SK-N-SH treated with all-trans-retinoic acid at 6 μM for 48 hours (cell line): ENCODE measurements around the gene ZNF764.

ENCODE experiments used
- ARNTL ChIP-seq: fragments of 450-650 bp; formaldehyde crosslinking; IDR thresholded peaks from 2 replicates; pipeline ENCODE4 v1.5.0; 2020; ENCODE audit warnings: low read depth, mild to moderate bottlenecking, moderate library complexity, borderline replicate concordance
- CSDC2 ChIP-seq: fragments of 250-450 bp; sonication (Bioruptor Pico); IDR thresholded peaks from 2 replicates; pipeline ENCODE4 v1.5.0; 2020; ENCODE audit warnings: mild to moderate bottlenecking, moderate library complexity
- CSRNP3 ChIP-seq: fragments of 250-450 bp; sonication (Bioruptor Pico); IDR thresholded peaks from 2 replicates; pipeline ENCODE4 v1.5.1; 2021; ENCODE audit warnings: mild to moderate bottlenecking, moderate library complexity
- ESRRG ChIP-seq: fragments of 250-450 bp; sonication (Bioruptor Pico); IDR thresholded peaks from 2 replicates; pipeline ENCODE4 v1.6.1; 2021; ENCODE audit warnings: mild to moderate bottlenecking
- GLIS3 ChIP-seq: fragments of 250-450 bp; sonication (Bioruptor Pico); IDR thresholded peaks from 2 replicates; pipeline ENCODE4 v1.5.0; 2020; ENCODE audit warnings: mild to moderate bottlenecking, moderate library complexity
- PATZ1 ChIP-seq: fragments of 250-450 bp; sonication (Bioruptor Pico); IDR thresholded peaks from 2 replicates; pipeline ENCODE4 v1.8.0; 2020; ENCODE audit warnings: mild to moderate bottlenecking, moderate library complexity, borderline replicate concordance
- SNAI2 ChIP-seq: fragments of 250-450 bp; sonication (Bioruptor Pico); IDR thresholded peaks from 2 replicates; pipeline ENCODE4 v1.5.0; 2020; ENCODE audit warnings: mild to moderate bottlenecking, moderate library complexity
- TCF4 ChIP-seq: fragments of 250-450 bp; sonication (Bioruptor Pico); IDR thresholded peaks from 2 replicates; pipeline ENCODE4 v1.8.0; 2021; ENCODE audit warnings: mild to moderate bottlenecking, moderate library complexity, borderline replicate concordance
- TSHZ2 ChIP-seq: fragments of 250-450 bp; sonication (Bioruptor Pico); IDR thresholded peaks from 2 replicates; pipeline ENCODE4 v1.5.0; 2020; ENCODE audit warnings: mild to moderate bottlenecking, moderate library complexity
- ZC3H10 ChIP-seq: fragments of 250-450 bp; sonication (Bioruptor Pico); IDR thresholded peaks from 2 replicates; pipeline ENCODE4 v1.5.1; 2021; ENCODE audit warnings: mild to moderate bottlenecking, moderate library complexity
- ZNF565 ChIP-seq: fragments of 450-650 bp; formaldehyde crosslinking; conservative IDR thresholded peaks from 2 replicates; pipeline ENCODE4 v1.5.0; 2020; ENCODE audit warnings: low read depth, mild to moderate bottlenecking, moderate library complexity
- ZNF8 ChIP-seq: fragments of 450-650 bp; formaldehyde crosslinking; IDR thresholded peaks from 2 replicates; pipeline ENCODE4 v1.5.0; 2020; ENCODE audit warnings: mild to moderate bottlenecking, moderate library complexity

GRCh38 chr16:30567160-30567990 is 9.2 kb upstream of the ZNF764 start:
- TF ChIP-seq PATZ1 (no peak), CSRNP3 (CRISPR knock-in tag) (no peak), ZC3H10 (CRISPR knock-in tag) (no peak), ESRRG (CRISPR knock-in tag) (no peak), ARNTL (CRISPR knock-in tag) (no peak), TCF4 (no peak), SNAI2 (no peak), ZNF8 (CRISPR knock-in tag) (no peak), ZNF565 (CRISPR knock-in tag) (no peak), CSDC2 (CRISPR knock-in tag) (no peak), GLIS3 (CRISPR knock-in tag) (no peak), TSHZ2 (CRISPR knock-in tag) (no peak)
